Suprapubic skin (tissue), 4 donors: ENCODE measurements around the gene PPIF.

Source experiments
- EP300 ChIP-seq: sonication (generic); formaldehyde crosslinking; IDR thresholded peaks from one replicate; pipeline ENCODE4 v1.6.1; 2017; ENCODE audit warnings: antibody characterized with exemption
- POLR2A ChIP-seq, 2 donors: fragments of 450-650 bp; IDR thresholded peaks; one replicate each; pipeline ENCODE4 v1.6.1; 2017; ENCODE audit warnings: antibody characterized with exemption in 2 of 2, mild to moderate bottlenecking in 2 of 2, moderate library complexity in 2 of 2
- POLR2AphosphoS5 ChIP-seq, 3 donors: sonication (generic); formaldehyde crosslinking; IDR thresholded peaks; one replicate each; pipeline ENCODE4 v1.6.1; 2017; ENCODE audit warnings: antibody characterized with exemption in 3 of 3
- TF ChIP-seq, protein P1 (sequence below), 2 donors: fragments of 200-600 bp in 1 of 2; fragments of 450-650 bp in 1 of 2; sonication (generic) in 1 of 2; IDR thresholded peaks; one replicate each; pipeline ENCODE4 v1.5.1; 2016 to 2019; ENCODE audit warnings: antibody characterized with exemption in 2 of 2, mild to moderate bottlenecking in 1 of 2, moderate library complexity in 1 of 2

DNA sequence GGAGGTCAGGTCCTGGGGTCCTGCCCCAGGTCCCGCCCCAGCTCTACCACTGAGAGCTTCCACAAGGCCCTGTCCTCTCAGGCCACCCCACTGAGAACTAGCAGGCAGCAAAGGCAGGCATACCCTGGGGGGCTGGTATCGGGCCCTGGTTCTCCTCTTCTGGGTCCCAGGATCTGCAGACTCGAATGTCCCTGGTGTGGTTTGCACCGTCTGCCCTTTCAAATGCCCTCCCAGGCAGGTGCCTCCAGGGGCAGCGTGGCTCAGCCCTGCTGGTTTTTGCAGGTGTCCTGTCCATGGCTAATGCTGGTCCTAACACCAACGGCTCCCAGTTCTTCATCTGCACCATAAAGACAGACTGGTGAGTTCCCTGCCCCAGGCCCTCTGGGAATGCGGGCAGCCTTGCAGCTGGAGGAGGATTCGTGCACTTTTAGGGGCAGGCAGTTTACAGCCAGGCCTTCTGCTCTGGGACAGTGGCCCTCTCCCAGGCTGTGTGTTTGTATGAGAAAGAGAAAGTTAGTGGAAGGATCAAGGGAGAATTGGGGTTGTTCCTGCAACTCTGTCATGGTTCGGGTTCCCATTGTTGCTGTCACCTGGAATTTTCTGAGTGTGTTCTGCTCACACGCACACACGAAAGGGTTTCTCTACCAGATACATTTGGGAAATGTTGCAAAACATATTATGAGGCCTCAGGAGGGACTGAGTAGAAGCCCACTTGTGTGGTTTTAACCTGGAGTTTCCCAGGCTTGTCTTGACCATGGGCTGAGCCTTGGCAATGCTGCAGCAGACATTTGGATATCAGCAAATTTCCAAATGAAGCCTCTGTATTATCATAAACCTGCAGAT is 5.0 kb downstream of the PPIF start:
- TF ChIP-seq, protein P1, sequence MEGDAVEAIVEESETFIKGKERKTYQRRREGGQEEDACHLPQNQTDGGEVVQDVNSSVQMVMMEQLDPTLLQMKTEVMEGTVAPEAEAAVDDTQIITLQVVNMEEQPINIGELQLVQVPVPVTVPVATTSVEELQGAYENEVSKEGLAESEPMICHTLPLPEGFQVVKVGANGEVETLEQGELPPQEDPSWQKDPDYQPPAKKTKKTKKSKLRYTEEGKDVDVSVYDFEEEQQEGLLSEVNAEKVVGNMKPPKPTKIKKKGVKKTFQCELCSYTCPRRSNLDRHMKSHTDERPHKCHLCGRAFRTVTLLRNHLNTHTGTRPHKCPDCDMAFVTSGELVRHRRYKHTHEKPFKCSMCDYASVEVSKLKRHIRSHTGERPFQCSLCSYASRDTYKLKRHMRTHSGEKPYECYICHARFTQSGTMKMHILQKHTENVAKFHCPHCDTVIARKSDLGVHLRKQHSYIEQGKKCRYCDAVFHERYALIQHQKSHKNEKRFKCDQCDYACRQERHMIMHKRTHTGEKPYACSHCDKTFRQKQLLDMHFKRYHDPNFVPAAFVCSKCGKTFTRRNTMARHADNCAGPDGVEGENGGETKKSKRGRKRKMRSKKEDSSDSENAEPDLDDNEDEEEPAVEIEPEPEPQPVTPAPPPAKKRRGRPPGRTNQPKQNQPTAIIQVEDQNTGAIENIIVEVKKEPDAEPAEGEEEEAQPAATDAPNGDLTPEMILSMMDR (IDR thresholded peaks at IDR 0.05), result no peak
- TF ChIP-seq POLR2AphosphoS5 (IDR thresholded peaks at IDR 0.05), result no peak
- no peak for TF ChIP-seq POLR2A (IDR thresholded peaks at IDR 0.05)
- TF ChIP-seq EP300, result no peak
